Stimulated activated CD8-positive, alpha-beta memory T cell treated with anti-CD3 and anti-CD28 coated beads, Interleukin-7, amount 100 ng/mL, for 24 hours (primary cell): Measurements from ENCODE around the gene APOBEC3B.
"Not testable (repeated sequence)": the region's sequence is repeated elsewhere in the genome, so short reads cannot be mapped to it uniquely, and the experiment has no call there.

Experiments used
- DNase-seq: peaks from one replicate; pipeline ENCODE4 v3.0.0-alpha.2; 2020; ENCODE audit warnings: low read depth

The APOBEC3B gene

DNA sequence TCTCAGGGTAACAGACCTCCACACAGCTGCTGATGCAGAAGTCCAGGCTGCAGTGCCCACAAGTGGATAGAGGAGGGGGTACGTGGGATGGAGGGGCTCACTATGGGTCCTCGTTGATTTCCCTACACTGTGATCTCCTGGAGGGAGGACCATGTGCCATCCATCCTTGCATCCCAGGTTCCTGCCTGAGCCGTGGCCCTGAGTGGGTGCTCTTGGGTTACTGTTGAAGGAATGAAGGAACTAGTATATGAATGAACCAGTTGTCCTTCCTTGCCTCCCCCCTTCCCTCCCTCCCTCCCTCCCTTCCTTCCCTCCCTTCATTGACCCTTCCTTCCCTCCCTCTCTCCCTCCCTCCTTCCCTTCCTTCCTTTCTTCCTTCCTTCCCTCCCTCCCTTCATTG lies 15.4 kb downstream of the APOBEC3B start:
- no peak for DNase-seq

DNA sequence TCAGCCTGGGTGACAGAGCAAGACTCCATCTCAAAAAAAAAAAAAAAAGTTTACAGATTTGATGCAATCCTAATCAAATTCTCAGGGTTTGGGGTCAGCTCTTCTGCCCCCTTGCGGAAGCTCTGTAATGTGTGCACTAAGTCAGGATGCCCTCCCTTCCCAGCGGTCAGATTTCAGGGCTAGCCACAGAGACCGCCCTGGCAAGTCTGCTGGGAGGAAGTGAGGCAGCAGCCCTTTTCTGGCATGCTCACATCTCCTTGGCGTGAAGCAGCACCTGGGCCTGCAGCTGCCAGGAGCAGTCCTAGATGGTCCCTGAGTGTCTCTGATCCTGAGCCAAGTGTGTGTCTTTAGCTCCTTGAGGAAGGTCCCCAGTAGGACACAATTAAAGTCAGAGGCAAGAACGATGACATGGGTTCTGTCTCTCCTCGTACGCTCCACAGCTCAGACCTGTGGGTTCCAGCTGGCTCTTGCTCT lies 21.1 kb downstream of the APOBEC3B start:
- DNase-seq = peak; percentile 49

DNA sequence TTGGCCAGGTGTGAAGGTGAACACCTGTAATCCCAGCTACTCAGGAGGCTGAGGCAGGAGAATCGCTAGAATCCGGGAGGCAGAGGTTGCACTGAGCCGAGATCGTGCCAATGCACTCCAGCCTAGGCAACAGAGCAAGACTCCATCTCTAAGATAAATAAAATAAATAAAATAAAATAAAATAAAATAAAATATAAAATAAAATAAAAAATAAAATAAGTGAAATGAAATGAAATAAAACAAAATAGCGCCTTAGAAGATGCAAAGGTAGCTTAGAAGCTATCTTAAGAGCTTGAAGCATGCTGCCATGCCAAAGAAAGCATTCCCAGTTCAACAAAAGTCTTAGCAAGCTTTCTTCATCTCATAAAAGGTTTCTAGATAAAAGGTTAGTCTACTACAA lies 25.0 kb downstream of the APOBEC3B start:
- DNase-seq = no peak

DNA sequence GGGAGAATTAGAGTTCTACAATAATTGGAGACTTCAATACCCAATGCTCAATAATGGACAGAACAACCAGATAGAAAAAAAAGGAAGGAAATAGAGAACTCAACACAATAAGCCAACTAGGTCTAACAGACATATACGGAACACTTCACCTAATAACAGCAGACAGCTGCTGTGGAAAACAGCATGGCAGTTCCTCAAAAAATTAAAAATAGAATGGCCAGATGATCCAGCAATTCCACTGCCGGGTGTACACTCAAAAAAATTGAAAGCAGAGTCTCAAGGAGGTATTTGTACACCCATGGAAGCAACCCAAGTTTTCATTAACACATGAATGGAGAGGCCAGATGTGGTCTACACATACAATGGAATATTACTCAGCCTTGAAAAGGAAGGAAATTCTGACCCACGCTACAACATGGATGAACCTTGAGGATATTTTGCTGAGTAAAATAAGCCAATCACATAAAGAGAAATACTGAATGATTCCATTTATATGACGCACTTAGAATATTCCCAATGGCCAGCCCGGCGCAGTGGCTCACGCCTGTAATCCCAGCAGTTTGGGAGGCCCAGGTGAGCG lies 26.2 kb downstream of the APOBEC3B start:
- not testable (repeated sequence) for DNase-seq

DNA sequence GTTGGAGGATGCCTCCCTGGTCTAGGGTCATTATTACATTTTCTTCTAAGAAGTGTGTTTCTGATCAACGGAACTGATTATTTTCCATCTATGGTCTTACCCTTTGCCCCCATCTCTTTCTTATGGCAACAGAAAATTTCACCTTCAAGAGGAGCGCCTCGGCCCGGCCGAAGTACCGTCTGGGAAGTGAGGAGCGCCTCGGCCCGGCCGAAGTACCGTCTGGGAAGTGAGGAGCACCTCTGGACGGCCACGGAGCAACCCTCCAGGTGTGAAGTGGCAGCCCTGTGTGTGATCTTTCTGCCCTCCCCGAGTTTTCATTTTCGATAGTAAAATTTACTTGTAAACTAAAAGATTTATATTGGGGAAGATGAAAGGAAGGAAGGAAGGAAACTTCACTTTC lies 28.8 kb downstream of the APOBEC3B start:
- DNase-seq = no peak

DNA sequence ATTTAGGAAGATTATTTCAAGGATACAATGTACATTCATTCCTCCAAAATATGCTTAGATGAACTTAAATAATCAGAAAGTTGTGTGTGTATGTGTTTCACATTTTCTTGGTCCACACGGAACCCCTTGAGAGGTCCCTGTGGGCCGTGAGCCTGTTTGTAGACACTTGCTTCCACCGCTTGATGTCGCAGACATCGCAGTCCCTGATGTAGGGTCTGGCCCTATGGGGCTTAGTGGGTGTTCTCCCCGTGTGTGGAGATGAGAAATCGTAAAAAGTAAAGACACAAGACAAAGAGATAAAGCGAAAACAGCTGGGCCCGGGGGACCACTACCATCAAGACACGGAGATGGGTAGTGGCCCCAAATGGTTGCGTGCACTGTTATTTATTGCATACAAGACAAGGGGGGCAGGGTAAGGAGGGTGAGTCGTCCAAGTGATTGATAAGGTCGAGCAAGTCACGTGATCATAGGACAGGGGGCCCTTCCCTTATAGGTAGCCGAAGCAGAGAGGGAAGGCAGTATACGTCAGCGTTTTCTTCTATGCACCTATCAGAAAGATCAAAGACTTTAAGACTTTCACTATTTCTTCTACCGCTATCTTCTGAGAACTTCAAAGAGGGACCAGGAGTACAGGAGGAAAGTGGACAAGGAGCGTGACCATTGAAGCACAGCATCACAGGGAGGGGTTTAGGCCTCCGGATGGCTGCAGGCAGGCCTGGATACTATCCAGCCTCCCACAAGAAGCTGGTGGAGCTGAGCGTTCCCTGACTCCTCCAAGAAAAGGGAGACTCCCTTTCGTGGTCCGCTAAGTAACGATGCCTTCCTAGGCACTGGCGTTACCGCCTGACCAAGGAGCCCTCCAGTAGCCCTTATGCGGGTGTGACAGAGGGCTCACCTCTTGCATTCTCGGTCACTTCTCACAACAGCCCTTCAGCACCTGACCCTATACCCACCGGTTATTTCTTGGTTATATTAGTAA lies 30.7 kb downstream of the APOBEC3B start:
- DNase-seq = no peak

DNA sequence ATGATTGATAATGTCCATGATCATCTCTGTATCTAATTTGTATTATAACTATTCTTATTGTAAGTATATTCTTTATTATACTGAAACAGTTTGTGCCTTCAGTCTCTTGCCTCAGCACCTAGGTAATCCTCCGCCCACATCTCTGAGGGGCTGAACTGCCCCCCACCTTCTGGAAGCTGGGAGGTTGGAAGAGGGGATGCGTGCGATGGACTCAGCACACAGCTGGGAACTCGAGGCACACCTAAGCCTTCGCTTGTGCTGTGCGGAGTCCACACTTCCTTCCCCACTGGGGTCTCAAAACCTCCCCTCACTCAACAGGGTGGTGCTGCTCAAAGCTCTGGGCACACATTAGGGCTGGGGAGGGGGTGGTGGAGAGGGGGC lies 31.4 kb downstream of the APOBEC3B start:
- not testable (repeated sequence) for DNase-seq

DNA sequence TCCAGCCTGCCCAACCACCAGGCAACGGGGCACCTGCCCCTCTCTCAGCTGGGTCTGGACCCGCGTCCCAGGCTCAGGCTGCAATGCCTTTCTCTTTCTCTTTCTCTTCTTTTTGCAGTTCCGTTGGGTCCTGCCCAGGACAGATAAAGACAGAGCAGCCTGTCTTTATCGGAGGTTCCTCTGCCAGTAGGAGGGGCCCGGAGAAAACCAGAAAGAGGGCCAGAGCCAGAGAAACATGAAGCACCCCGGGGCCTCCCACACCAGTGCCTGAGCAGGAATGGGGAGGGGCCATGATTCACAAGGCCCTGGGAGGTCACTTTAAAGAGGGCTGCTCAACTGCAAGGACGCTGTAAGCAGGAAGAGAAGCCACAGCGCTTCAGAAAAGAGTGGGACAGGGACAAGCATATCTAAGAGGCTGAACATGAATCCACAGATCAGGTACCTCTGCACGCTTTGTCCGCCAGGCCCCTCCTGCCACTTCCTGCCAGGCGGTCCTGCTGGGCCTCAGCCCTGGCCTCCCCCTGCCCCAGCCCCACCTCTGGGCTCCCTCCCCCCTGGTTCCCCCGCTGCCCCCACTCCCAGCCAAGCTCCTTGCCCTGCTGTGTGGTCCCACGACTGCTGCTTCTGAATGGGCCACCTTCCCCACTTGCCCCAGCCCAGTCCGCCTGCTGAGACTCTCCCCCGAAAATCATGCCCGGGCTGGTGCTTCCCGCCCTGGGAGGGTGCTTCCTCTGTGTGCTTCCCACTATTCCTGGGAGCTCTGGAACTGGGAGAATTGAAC lies 32.0 kb downstream of the APOBEC3B start, which contains the start of gene APOBEC3C:
Gene APOBEC3C (plus strand): TSS at position 316 of the 781 bp plus-strand sequence. CDS start 106 bp downstream, at position 422.
- peak; percentile 48 for DNase-seq

DNA sequence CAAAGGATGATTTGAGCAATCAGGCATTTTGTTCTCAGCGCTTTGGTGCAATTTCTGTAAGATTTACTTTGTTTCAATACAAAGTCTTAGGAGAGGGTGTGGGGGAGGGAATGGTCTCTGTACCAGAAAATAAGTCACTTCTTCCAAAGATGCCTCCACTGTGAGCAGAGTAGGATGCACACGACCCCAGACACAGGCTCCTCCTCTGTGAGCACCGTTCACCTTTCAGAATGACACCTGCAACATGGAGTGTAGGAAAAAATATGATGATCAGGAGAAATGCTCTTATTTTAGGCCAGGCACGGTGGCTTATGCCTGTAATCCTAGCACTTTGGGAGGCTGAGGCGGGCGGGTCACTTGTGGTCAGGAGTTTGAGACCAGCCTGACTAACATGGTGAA lies 32.6 kb downstream of the APOBEC3B start:
- DNase-seq = not testable (repeated sequence)

DNA sequence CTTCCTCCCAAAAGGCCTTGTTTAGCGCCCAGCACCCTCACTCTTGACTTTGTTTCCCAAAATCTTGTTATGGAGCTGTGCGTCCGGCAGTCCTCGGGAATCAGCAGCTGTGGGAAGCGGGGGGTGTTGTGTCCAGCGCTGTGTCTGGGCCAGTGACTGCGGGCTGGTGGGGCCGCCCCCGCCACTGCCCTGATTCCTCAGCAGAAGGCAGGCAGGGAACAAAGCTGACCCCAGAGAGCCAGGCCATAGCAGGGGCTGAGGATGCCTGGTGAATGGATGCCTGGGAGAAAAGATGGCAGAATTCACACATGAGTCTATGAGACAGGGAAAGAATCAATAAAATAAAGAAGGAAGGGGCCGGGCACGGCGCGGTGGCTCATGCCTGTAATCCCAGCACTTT lies 34.4 kb downstream of the APOBEC3B start:
- DNase-seq = no peak

DNA sequence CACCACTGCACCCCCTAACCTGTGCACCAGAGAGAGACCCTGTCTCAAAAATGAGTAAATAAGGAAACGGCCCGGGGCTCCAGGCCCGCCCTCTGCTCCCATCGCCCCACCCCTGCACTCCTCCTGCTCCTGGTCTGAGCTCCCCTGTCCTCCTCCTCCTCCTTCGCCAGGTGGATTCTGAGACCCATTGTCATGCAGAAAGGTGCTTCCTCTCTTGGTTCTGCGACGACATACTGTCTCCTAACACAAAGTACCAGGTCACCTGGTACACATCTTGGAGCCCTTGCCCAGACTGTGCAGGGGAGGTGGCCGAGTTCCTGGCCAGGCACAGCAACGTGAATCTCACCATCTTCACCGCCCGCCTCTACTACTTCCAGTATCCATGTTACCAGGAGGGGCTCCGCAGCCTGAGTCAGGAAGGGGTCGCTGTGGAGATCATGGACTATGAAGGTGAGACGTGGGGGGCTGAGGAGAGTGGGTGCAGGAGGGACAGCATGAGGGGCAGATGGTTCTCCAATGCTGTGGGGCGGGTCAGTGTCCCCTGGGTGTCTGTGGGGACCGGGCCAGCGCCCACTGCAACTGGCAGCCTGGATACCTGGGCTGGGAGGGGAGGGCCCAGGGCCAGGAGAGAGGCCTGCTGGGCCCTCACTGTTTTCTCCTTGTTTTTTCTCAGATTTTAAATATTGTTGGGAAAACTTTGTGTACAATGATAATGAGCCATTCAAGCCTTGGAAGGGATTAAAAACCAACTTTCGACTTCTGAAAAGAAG lies 35.6 kb downstream of the APOBEC3B start:
- DNase-seq = no peak

DNA sequence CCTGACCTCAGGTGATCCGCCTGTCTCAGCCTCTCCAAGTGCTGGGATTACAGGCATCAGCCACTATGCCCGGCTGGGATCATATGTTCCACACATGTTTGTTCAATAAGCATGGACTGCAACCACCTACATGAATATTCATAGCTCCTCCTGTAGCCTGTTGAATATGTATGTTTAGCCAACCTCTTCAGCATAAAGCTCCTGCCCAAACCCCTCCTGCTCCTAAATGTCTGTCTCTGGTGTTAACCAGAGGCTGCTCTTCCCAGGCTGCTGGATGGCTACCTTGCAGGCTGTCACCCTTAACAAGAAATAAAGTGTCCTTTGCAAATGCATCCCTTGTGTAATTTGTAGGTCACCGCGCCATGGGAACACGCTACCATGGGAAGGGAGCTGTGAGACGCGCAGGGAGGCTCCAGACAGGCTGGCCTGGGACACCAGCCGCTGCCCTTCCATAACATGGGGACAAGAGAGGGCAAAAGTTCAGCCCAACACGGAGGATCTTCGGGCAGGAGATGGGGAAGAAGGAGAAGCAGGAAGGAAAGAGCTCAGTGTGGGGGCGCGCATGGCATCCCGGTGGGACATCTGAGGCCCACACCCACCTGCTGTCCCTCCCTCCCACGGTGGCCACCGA lies 38.0 kb downstream of the APOBEC3B start:
- not testable (repeated sequence) for DNase-seq

DNA sequence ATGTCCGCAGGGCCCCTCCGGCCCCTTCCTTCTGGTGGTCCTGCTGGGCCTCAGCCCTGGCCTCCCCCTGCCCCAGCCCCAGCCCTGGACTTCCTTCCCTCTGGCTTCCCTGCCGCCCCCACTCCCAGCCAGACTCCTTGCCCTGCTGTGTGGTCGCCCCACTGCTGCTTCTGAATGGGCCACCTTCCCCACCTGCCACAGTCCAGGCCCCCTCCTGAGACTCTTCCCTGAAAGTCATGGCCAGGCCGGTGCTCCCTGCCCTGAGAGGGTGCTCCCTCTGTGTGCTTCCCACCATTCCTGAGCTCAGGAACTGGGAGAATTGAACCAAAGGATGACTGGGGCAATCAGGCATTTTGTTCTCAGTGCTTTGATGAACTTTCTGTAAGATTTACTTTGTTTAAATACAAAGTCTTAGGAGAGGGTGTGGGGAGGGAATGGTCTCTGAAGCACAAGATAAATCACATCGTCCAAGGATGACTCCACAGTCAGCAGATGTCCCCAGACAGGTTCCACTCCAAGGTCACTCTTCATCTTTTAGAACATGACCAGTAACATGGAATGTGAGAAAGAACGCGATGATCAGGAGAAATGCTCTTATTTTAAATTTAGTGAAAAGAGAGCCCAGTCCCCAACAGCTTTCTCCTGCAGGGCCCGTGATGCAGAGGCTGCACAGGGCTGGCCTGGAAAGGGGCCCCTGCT lies 39.6 kb downstream of the APOBEC3B start:
- DNase-seq = no peak

DNA sequence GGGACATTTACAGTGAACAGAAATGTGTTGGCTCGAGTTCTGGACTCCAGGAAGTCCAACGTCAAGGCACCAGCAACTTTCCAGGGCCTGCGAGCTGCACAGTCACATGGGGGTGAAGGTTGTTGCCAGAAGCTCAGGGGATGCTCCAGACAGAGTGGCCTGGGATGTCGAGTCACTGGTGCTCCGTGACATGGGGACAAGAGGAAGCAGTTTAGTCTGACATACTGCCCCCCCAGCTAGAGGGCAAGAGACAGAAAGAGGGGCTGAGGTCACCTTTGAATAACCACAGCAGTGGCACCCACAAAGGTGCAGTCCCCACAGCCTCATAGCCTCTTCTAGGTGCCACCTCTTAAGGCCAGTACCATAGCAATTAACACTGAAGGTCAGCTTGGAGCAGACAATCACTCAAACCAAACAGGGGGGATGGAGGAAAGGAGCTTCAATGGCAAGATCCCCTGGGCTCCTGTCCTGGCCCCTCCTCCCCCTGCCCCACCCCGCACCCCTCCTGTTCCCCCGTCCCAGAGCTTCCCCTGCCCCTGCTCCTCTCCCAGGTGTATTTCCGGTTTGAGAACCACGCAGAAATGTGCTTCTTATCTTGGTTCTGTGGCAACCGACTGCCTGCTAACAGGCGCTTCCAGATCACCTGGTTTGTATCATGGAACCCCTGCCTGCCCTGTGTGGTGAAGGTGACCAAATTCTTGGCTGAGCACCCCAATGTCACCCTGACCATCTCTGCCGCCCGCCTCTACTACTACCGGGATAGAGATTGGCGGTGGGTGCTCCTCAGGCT lies 42.6 kb downstream of the APOBEC3B start:
- DNase-seq = no peak

DNA sequence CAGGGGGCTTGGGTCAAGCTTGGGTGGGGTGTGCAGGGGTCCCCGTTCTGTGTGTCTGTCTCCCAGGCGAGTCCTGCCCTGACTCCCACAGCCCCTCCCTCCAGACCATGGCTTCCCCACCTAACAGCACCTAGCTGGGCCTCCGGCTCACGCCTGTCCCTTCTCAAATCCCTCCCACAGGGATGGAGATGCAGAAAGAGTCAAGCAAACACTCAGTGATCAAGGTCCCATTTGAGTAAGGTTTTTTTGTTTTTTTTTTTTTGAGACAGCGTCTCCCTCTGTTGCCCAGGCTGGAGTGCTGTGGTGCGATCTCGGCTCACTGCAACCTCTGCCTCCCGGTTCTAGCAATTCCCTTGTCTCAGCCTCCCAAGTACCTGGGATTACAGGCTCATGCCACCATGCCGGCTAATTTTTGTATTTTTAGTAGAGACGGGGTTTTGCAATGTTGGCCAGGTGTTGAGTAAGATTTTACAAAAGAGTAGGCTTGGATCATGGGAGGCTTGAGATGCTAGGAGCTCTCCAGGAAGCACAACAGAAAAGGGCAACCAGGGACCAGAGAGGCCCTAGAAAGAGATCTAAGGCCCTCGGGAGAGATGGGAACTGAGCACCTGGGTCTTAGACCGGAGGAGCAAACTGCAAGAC lies 44.5 kb downstream of the APOBEC3B start:
- DNase-seq = no peak

DNA sequence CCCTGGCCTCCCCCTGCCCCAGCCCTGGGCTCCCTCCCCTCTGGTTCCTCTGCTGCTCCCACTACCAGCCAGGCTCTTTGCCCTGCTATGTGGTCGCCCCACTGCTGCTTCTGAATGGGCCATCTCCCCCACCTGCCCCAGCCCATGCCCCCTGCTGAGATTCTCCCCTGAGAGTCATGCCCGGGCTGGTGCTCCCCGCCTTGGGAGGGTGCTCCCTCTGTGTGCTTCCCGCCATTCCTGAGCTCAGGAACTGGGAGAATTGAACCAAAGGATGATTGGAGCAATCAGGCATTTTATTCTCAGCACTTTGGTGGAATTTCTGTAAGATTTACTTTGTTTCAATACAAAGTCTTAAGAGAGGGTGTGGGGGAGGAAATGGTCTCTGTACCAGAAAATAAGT lies 45.6 kb downstream of the APOBEC3B start:
- DNase-seq = no peak

DNA sequence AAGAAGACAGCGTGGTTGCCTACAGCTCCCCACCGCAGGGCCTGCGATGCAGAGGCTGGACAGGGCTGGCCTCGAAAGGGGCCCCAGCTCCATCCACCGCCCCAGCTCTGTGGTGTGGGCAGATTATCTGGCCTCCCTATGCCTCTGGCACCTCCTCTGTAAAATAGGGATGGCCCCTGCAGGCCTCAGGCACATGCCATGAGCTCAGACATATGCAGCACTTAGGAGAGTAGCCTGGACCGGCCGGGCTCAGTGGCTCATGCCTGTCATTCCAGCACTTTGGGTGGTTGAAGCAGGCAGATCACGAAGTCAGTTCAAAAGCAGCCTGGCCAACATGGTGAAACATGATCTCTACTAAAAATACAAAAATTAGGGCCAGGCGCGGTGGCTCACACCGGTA lies 46.1 kb downstream of the APOBEC3B start:
- no peak for DNase-seq

DNA sequence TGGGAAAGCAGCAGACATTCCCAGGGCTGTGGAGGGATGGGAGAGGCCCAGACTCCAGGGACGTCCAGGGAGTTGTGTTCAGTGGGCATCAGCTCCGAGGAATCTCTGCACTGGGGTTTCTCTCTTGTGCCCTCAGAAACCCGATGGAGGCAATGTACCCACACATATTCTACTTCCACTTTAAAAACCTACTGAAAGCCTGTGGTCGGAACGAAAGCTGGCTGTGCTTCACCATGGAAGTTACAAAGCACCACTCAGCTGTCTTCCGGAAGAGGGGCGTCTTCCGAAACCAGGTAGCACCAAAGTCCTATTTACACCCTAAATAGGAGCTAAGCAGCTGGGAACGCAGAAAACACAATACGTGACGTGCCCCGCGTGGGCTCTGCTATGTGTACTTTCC lies 47.1 kb downstream of the APOBEC3B start:
- no peak for DNase-seq

DNA sequence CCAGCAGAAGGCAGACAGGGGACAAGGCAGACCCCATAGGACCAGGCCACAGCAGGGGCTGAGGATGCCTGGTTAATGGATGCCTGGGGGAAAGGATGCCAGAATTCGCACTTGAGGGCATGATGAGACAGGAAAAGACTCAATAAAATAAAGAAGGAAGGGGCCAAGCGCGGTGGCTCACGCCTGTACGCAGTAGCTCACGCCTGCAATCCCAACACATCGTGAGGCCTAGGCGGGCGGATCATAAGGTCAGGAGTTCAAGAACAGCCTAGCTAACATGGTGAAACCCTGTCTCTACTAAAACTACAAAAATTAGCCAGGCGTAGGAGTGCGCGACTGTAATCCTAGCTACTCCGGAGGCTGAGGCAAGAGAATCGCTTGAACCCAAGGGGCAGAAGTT lies 48.6 kb downstream of the APOBEC3B start:
- no peak for DNase-seq
